ENCODE results near the gene MRPL28.

Gene MRPL28

GRCh38 chr16:371515-372301 is 1.4 kb upstream of the MRPL28 start:
- no peak overlapping the region for H3K4me3 ChIP-seq (ENCODE audit: low read depth, low read length)

GRCh38 chr16:370979-371514 is 709 bp upstream of the MRPL28 start:
- H3K4me3 ChIP-seq (ENCODE audit: low read depth, low read length), result no peak overlapping the region
- TF ChIP-seq CTCF (IDR thresholded peaks at IDR 0.05; ENCODE audit: borderline replicate concordance, insufficient read depth, low read depth, low read length), result no peak

More at GRCh38 chr16:371515-372301, 1.4 kb upstream of the MRPL28 start:
- no peak for TF ChIP-seq CTCF (IDR thresholded peaks at IDR 0.05; ENCODE audit: borderline replicate concordance, insufficient read depth, low read depth, low read length)

GRCh38 chr16:369866-370436 is 387 bp downstream of the MRPL28 start:
- H3K4me3 ChIP-seq (ENCODE audit: low read depth, low read length), result peak overlapping the region; percentile 45
- no peak for TF ChIP-seq CTCF (IDR thresholded peaks at IDR 0.05; ENCODE audit: borderline replicate concordance, insufficient read depth, low read depth, low read length)

- no peak for TF ChIP-seq CTCF (IDR thresholded peaks at IDR 0.05; ENCODE audit: borderline replicate concordance, insufficient read depth, low read depth, low read length)
- peak overlapping the region; percentile 45 for H3K4me3 ChIP-seq (ENCODE audit: low read depth, low read length)
Measured at GRCh38 chr16:369275-369865, 968 bp downstream of the MRPL28 start.

- no peak for TF ChIP-seq CTCF (IDR thresholded peaks at IDR 0.05; ENCODE audit: borderline replicate concordance, insufficient read depth, low read depth, low read length)
- H3K4me3 ChIP-seq (ENCODE audit: low read depth, low read length), result no peak overlapping the region
Measured at GRCh38 chr16:368388-369158, 1.8 kb downstream of the MRPL28 start.

GRCh38 chr16:367333-367903 is 2.9 kb downstream of the MRPL28 start:
- no peak for TF ChIP-seq CTCF (IDR thresholded peaks at IDR 0.05; ENCODE audit: borderline replicate concordance, insufficient read depth, low read depth, low read length)
- H3K4me3 ChIP-seq (ENCODE audit: low read depth, low read length), result no peak overlapping the region

All from GM12875 (cell line).